MM.1S (cell line): ENCODE measurements around the gene FMNL1.

Source experiments
- CTCF ChIP-seq: fragments of 300-600 bp; sonication (generic); IDR thresholded peaks from 2 replicates; pipeline ENCODE4 v1.5.1; 2016; ENCODE audit warnings: antibody characterized with exemption, low read length, mixed read lengths
- EZH2 ChIP-seq: fragments of 300-600 bp; sonication (generic); optimal IDR thresholded peaks from 2 replicates; pipeline ENCODE3; 2017; ENCODE audit warnings: low read depth, mild to moderate bottlenecking, antibody characterized with exemption, low read length, mixed read lengths
- EZH2phosphoT487 ChIP-seq: fragments of 300-600 bp; sonication (generic); IDR thresholded peaks from 2 replicates; pipeline ENCODE4 v1.6.1; 2018; ENCODE audit warnings: antibody characterized with exemption, low read length

DNA sequence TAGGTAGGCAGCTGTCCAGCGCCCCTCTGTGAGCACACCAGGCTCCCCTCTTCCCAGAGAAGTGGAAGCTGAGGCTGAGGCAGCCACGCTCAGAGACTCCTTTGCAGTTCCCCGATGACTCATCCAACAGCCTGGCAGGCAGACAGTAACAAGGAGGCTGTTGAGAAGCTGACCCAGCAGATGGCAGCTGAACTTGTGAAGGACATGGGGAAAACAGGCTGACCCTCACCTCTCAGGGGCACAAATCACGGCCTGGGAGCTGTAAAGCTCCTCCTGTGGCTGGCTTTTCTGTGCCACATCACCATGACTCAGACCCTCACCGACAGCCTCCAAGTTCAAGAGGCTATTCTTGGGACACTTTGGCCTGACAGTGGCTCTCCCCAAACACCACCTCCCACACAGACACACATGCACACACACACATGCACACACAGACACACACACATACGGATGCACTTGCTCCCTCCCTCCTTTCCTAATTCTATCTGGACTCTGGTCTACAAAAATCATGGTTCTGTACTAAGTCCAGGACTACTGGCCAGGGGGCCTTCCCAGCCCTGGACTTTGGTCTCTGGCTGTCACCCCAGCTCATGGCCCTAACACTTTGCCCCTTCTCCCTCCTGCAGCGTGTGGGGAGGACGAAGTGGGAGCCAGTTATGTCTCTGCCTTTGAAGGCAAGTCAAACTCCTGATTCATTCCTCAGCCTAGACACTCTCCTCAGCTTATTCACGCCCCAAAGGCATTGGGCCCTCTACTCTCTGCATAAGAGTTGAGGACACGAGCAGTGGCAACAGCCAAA lies 71.9 kb downstream of the FMNL1 start:
- no peak for TF ChIP-seq CTCF
- TF ChIP-seq EZH2phosphoT487, result no peak
- no peak for TF ChIP-seq EZH2
